Thymus (tissue), 11 donors: ENCODE data around the gene ZCCHC3. TPM values are rescaled to one million over a fixed set of nuclear protein-coding genes. Genes with fewer than 3 reads are reported as not detected.
"Not testable (repeated sequence)": the region's sequence is repeated elsewhere in the genome, so short reads cannot be mapped to it uniquely, and the experiment has no call there.

Source experiments
- DNase-seq, 9 donors: peaks; one replicate each; pipeline ENCODE4 v3.0.0-alpha.2; 2013; ENCODE audit warnings: low spot score in 9 of 9, low read depth in 6 of 9, missing footprints in 1 of 9
- H3K27ac ChIP-seq, 2 donors: one replicate each; pipeline ENCODE4 v1.5.1; 2013; ENCODE audit warnings: control low read depth in 1 of 2, low read depth in 1 of 2, low read length in 1 of 2, mild to moderate bottlenecking in 1 of 2, moderate library complexity in 1 of 2
- H3K27me3 ChIP-seq, 2 donors: one replicate each; pipeline ENCODE4 v1.5.1; 2013; ENCODE audit warnings: low read length in 1 of 2; ENCODE audit not compliant: control insufficient read depth in 2 of 2, insufficient read depth in 1 of 2
- H3K36me3 ChIP-seq, 2 donors: one replicate each; pipeline ENCODE4 v1.5.1; 2013; ENCODE audit warnings: low read length in 1 of 2, mild to moderate bottlenecking in 1 of 2, moderate library complexity in 1 of 2; ENCODE audit not compliant: control insufficient read depth in 2 of 2, insufficient read depth in 2 of 2
- H3K4me1 ChIP-seq, 2 donors: one replicate each; pipeline ENCODE4 v1.5.1; 2013; ENCODE audit warnings: low read length in 2 of 2; ENCODE audit not compliant: control insufficient read depth in 2 of 2, insufficient read depth in 2 of 2
- H3K4me3 ChIP-seq, 2 donors: one replicate each; pipeline ENCODE4 v1.5.1; 2013; ENCODE audit warnings: low read length in 2 of 2, control low read depth in 1 of 2, mild to moderate bottlenecking in 1 of 2
- H3K9me3 ChIP-seq, 2 donors: one replicate each; pipeline ENCODE4 v1.5.1; 2013; ENCODE audit warnings: low read length in 1 of 2, mild to moderate bottlenecking in 1 of 2; ENCODE audit not compliant: control insufficient read depth in 2 of 2, insufficient read depth in 1 of 2
- WGBS: extraction: QIAGEN DNeasy Blood & Tissue Kit; methylation state at CpG from one replicate; pipeline ENCODE4 v1.1.7; 2013; 5-methylcytosine and 5-hydroxymethylcytosine counted together
- polyA plus RNA-seq: library from polyadenylated mRNA; stranded (reverse); fragments of 200-250 nt; gene quantifications from one replicate; pipeline ENCODE4 v1.2.3, GENCODE V29; 2013
- total RNA-seq: library from RNA; stranded (reverse); fragments of 120-200 nt; gene quantifications from one replicate; pipeline ENCODE4 v1.2.4, GENCODE V29; 2013
- donor health status: healthy.

Gene ZCCHC3
- total and polyA plus RNA-seq, 2 donors = 21.8 to 28.5 TPM

DNA sequence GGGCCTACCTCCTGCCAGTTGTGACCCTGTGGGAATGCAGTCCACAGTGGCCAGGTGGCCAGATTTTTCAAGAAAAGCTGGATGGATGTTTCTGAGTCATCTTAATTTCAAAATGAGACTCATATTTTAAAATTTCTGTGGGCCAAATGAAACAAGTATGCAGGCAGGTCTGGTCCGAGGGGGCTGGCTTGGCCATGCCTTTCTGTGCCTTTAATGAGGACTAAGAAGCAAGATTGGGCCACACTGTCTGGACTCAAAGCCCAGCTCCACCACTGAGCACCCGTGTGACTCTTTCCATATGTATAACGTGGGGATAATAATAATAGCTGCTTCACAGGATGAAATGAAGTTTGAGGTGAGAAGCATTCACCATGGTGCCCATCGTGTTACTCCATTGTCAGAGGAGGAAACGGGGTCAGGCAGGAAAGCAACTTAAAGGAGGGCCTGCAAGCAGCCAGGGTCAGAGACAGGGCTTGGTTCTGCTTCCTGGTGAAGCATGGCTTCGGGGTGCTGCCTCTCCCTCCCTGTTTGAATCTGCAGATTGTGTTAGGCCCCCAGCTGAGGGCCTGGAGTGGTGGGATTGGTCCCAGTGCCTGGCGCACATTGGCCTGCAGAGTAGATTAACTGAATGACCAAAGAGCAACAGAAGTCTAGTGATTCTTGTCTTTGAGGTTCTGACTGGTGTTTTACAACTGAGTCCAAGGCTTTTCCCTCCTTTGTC is 31.8 kb downstream of the ZCCHC3 start:
- 78% methylated on average over 7 of the region's 7 CpGs for WGBS
- peaks cover 9 to 40% of the 10 kb centered on the region in 2 donors for H3K4me1 ChIP-seq
- no peak overlapping the region for H3K27ac ChIP-seq
- H3K36me3 ChIP-seq = no peaks in the 10 kb centered on the region
- H3K9me3 ChIP-seq = no peaks in the 10 kb centered on the region
- H3K27me3 ChIP-seq = peaks cover 0 to 3% of the 10 kb centered on the region in 2 donors
- no peak for DNase-seq
- no peak overlapping the region for H3K4me3 ChIP-seq

DNA sequence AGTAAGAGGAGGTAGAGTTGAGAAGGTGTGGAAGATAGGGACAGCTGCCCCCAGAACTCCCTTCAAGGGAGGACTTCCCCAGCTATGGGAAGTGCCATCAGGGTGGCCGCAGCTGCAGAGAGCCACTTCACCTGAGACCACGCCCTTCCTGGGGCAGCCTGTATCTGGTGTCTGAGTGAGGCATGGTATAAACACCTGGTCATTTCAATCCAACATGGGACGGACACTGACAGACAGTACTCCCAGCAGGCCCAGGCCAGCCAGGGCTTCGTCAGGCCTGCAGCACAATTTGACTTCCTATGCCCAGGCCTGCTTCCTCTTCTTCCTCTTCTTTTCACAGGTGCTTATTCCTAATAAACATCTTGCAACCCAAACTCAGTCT is 32.5 kb downstream of the ZCCHC3 start:
- Histone ChIP-seq H3K27ac (no peak overlapping the region), H3K27me3 (peaks cover 0 to 3% of the 10 kb centered on the region in 2 donors), H3K4me3 (no peak overlapping the region), H3K36me3 (no peaks in the 10 kb centered on the region), H3K9me3 (no peaks in the 10 kb centered on the region), H3K4me1 (peaks cover 9 to 33% of the 10 kb centered on the region in 2 donors)
- DNase-seq = no peak
- WGBS = 95% methylated on average over 4 of the region's 4 CpGs

DNA sequence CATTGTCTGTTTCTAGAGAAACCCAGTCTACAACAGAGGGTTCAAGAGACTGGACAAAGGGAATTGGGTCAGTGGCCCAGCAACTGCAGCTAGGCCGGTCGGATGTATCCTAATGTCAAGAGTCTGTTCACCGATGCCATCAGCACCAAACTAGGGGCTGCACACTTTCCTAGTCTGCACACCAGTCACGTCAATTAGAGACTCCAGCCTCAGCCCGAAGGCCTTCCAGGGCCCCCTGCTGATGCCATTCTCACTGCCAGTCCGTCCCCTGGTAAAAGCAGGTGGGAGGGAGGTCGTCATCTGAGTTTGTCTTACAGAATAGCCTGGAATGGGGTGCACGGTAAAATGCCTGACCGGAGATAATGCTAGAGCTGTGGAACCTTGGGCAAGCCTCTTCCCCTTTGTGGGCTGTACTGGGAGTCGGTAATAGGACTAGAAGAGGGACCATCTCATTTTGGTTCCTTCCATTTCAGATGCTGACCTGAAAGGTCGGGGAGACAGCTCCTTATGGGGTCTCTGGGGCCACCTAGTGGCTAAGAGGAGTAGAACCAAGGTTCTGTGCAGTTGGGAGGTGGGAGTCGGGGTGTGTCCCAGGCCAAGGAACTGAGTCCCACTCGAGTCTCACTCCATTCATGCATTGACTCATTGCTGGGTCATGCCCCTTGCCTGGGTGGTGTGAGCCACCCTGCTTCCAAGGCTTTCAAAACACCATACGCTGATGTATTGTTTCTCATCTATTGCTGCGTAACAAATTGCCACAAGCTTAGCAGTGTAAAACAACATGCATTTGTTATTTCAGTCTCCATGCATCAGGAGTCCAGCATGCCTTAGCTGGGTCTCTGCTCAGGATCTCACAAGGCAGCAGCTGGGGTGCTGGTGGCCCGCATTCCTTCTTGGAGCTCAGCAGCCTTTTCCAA is 33.1 kb downstream of the ZCCHC3 start:
- H3K36me3 ChIP-seq = no peaks in the 10 kb centered on the region
- no peak overlapping the region for H3K4me3 ChIP-seq
- peaks cover 0 to 3% of the 10 kb centered on the region in 2 donors for H3K27me3 ChIP-seq
- peaks cover 9 to 31% of the 10 kb centered on the region in 2 donors for H3K4me1 ChIP-seq
- 59% methylated on average over 16 of the region's 16 CpGs for WGBS
- DNase-seq = peak in 4 of 9 donors; percentile 58 to 79 (median 65)
- peak overlapping the region in 1 of 2 donors; percentile 26 for H3K27ac ChIP-seq
- H3K9me3 ChIP-seq = no peaks in the 10 kb centered on the region

DNA sequence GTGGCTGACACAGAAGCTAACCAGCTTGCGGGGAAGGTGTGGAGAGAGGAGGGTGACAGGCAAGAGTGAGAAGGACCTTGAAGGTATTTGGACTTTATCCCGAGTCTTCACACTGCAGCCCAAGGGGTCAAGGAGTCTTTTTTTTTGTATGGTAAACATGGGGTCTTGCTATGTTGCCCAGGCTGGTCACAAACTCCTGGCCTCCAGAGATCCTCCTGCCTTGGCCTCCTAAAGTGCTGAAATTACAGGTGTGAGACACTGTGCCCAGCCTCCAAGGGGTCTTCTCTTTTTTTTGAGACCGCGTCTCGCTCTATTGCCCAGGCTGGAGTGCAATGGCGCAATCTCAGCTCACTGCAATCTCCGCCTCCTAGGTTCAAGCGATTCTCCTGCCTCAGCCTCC is 37.2 kb downstream of the ZCCHC3 start:
- Histone ChIP-seq H3K27me3 (no peaks in the 10 kb centered on the region), H3K27ac (no peak overlapping the region), H3K9me3 (no peaks in the 10 kb centered on the region), H3K36me3 (no peaks in the 10 kb centered on the region), H3K4me3 (no peak overlapping the region), H3K4me1 (peaks cover 3 to 6% of the 10 kb centered on the region in 2 donors)
- WGBS = 97% methylated on average over 8 of the region's 8 CpGs
- DNase-seq = no peak

DNA sequence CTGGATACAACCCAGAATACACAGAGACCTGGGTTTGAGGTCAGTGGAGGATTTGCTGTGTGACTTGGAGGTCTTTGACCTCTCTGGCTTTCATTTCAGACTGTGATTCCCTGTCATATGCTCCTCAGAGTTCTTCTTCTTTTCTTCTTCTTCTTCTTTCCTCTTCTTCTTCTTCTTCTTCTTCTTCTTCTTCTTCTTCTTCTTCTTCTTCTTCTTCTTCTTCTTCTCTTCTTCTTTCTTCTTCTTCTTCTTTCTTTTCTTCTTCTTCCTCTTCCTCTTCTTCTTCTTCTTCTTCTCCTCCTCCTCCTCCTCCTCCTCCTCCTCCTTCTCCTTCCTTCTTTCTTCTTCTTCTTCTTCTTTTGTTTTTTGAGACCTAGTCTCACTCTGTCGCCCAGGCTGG is 38.7 kb downstream of the ZCCHC3 start:
- not testable (repeated sequence) for H3K4me1 ChIP-seq, DNase-seq, H3K27ac ChIP-seq, H3K36me3 ChIP-seq, H3K9me3 ChIP-seq, H3K4me3 ChIP-seq, H3K27me3 ChIP-seq
- WGBS = 96% methylated on average over 1 of the region's 1 CpG

DNA sequence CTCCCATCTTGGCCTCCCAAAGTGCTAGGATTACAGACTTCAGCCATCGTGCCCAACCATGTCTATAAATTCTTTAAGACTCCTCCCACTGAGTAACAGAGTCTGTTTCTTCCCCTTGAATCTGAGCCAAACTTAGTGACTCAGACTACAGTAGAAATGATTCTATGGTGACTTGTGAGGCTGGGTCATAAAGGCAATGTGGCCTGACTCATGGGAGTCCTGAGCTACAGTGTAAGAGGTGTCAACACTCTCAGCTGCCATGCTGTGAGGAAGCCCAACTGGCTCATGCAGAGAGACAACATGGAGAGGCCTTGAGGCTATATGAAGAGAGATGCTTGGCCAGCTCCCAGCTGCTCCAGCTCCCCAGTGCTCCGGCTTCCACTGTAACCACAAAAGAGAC is 44.3 kb downstream of the ZCCHC3 start:
- WGBS = 90% methylated on average over 2 of the region's 2 CpGs
- H3K27ac ChIP-seq = peak overlapping the region in 1 of 2 donors; percentile 18
- no peaks in the 10 kb centered on the region for H3K36me3 ChIP-seq
- no peak overlapping the region for H3K4me3 ChIP-seq
- peaks cover 0 to 5% of the 10 kb centered on the region in 2 donors for H3K9me3 ChIP-seq
- H3K4me1 ChIP-seq = peaks cover 0 to under 1% of the 10 kb centered on the region in 2 donors
- H3K27me3 ChIP-seq = peaks cover 0 to 8% of the 10 kb centered on the region in 2 donors
- DNase-seq = no peak

DNA sequence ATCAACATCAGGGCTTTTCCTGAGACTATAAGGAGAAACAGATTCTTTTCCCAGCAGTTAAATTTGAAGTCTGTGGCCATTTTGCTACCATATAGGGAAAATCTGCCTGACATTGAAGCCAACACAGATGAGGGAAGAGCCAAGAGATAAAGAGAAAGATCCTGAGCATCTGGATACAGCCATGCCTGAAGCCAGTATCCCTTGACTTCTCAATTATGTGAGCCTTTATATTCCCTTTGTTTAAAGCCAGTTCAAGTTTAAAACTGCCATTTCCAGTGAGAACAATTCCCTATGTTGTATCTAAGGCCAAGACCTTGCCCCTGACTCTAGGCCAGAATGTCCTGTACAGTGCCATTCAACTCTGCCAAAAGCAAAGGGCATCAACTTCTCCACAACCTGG is 45.7 kb downstream of the ZCCHC3 start:
- DNase-seq = no peak
- H3K4me1 ChIP-seq = peaks cover 3 to 9% of the 10 kb centered on the region in 2 donors
- no peak overlapping the region for H3K27ac ChIP-seq
- peaks cover 0 to 5% of the 10 kb centered on the region in 2 donors for H3K9me3 ChIP-seq
- no peak overlapping the region for H3K4me3 ChIP-seq
- peaks cover 0 to 23% of the 10 kb centered on the region in 2 donors for H3K27me3 ChIP-seq
- H3K36me3 ChIP-seq = no peaks in the 10 kb centered on the region

DNA sequence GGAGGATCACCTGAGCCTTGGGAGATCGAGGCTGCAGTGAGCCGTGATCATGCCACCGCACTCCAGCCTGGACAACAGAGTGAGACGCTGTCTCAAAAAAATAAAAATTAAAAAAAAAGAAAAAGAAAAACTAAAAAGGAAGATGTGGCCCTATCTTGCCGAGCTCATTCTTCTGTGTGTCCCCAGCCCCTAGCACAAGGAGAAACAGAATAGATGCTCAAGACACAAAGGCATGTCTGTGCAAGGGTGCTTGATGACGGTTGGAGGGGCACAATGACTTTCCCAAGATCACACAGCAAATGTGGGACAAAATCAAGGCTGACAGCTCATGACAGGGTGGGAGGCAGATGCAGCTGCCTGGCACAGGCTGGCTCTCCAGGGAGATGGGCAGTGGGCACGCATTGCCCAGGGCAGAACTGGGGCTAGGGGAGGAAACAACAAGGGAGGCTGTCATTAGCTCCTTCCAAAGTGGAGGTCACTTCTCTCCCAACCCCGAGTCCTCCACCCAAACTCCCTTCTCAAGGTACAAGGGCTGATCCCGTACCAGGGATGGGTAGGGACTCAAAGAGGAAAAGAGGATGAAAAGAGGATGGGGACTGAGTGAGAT is 48.8 kb downstream of the ZCCHC3 start:
- WGBS = 90% methylated on average over 9 of the region's 9 CpGs
- peaks cover 0 to 5% of the 10 kb centered on the region in 2 donors for H3K9me3 ChIP-seq
- peaks cover 0 to 23% of the 10 kb centered on the region in 2 donors for H3K27me3 ChIP-seq
- no peak overlapping the region for H3K27ac ChIP-seq
- peaks cover 3 to 9% of the 10 kb centered on the region in 2 donors for H3K4me1 ChIP-seq
- peak overlapping the region in 1 of 2 donors; percentile 23 for H3K4me3 ChIP-seq
- DNase-seq = no peak
- no peaks in the 10 kb centered on the region for H3K36me3 ChIP-seq
